Choroid plexus epithelial cell (primary cell): ENCODE results near the gene DHX38.

Experiments used
- DNase-seq: peaks from one replicate; pipeline ENCODE4 v3.0.0-alpha.2; 2010; ENCODE audit warnings: low read depth
- H3K4me3 ChIP-seq: 2 replicates; pipeline ENCODE4 v1.5.1; 2011; ENCODE audit warnings: low read depth, mild to moderate bottlenecking, control low read depth, low read length, moderate library complexity
- CTCF ChIP-seq: conservative IDR thresholded peaks from 2 replicates; pipeline ENCODE4 v1.5.1; 2011; ENCODE audit warnings: low read depth, mild to moderate bottlenecking, control low read depth, inconsistent platforms, low read length, moderate library complexity

Gene DHX38

DNA sequence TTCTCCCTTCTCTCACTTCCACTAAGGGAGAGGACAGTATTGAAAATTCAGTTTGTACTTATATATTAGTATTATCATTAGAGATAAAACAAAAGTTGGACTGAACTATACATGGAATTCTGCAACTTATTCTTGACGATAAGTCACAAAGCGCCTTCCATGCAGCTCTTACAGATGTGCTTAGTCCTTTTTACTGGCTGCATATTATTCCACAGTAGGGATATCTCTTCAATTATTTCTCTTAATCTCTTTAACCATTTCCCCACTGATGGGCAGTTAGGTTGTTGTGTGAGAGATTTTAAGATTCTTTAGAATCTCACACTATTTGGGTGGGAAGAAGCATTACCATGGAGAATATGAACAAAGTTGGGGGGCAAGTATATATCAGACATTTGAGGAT, 46.3 kb downstream of the DHX38 start:
- TF ChIP-seq CTCF, result no peak
- H3K4me3 ChIP-seq, result no peak overlapping the region
- DNase-seq, result no peak

DNA sequence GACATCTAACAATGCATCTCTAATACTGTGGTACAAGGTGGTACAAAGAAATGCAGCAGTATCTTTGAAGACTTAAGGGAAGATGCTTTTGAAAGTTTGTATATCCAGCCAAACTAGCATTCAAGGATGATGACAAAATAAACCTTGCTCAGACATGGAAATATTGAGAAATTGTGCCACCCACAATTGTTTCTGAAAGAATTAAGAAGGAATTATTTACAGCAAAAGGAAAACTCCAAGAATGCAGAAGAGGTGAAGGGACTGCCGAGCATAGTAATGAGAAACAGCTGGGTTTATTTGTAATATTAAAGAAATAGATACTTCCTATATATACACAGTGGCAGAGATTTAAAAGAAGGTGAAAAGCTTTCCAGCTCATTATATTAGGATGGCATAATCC, 48.8 kb downstream of the DHX38 start:
- no peak for TF ChIP-seq CTCF
- DNase-seq, result no peak

DNA sequence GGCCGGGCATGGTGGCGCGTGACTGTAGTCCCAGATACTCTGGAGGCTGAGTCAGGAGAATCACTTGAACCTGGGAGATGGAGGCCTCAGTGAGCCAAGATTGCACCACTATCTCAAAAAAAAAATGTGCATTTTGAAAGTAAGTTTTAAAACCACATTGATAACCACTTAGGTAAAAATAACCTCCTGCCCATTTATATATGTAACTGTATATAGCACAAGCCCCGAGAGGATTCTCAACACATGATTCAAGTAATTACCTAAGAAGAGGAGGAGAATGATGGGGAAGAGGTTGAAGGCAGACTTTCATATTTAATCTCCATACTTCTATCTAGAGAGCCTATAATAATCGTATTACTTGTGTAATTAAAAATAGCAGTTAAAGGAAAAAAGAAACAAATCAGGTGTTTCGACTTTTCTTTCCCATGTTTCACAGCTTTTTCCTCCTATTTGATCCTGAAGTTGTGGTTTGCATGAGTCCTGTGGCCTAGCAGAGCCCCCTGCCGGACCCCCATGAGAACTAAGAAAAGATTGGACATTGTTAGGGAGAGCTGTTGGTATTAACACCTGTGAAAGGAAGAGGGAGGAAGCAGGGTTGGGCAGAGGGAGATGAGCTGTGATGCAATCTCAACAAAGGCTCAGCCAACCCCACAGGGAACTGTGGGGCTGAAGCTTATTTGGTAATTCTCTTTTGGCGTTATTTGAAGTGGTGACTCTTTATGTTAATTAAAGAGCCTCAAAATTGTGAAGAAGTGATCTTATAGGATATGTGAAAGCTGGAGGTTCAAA, 56.2 kb downstream of the DHX38 start:
- DNase-seq, result no peak
- no peak for TF ChIP-seq CTCF
- no peak overlapping the region for H3K4me3 ChIP-seq

More for the DNA sequence above, 48.8 kb downstream of the DHX38 start:
- no peak overlapping the region for H3K4me3 ChIP-seq

DNA sequence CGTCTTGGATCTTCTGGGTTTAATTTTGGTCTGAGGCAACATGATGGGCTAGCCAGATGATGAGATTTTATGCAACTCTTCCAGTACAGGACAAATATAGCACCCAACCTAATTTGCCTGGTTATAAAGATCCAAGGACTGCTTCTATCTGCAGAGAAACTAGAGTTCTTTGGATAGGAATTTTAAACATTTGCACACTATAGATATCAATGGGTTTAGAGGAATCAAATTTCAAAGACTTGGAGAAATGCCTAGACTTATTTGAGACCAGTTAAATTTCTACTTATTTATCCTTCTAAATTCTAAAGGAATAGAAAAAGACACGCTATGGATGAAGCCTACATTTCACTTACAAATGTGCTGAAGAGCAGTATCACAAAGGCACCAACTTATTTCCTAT, 65.7 kb downstream of the DHX38 start:
- H3K4me3 ChIP-seq, result no peak overlapping the region
- TF ChIP-seq CTCF, result no peak
- peak; percentile 69 for DNase-seq

DNA sequence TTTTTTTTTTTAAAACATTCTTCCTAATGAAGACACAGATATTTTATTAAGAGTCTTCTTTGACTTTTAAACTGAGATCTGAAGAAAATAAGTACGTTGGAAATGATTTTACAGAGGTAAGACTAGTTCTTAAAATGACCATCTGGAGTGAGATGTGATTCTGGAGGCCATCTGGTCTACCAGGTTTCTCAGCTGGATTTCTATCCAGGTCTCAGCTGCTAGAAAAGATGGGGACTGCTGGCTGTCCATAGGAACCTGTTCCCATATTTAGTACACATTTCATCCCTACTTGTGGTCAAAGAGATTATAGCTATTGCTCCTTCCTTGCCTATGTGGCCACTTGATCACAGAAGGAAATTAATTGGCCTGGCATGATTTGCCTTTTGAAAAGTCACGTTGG, 66.2 kb downstream of the DHX38 start:
- no peak for DNase-seq
- no peak overlapping the region for H3K4me3 ChIP-seq
- no peak for TF ChIP-seq CTCF

DNA sequence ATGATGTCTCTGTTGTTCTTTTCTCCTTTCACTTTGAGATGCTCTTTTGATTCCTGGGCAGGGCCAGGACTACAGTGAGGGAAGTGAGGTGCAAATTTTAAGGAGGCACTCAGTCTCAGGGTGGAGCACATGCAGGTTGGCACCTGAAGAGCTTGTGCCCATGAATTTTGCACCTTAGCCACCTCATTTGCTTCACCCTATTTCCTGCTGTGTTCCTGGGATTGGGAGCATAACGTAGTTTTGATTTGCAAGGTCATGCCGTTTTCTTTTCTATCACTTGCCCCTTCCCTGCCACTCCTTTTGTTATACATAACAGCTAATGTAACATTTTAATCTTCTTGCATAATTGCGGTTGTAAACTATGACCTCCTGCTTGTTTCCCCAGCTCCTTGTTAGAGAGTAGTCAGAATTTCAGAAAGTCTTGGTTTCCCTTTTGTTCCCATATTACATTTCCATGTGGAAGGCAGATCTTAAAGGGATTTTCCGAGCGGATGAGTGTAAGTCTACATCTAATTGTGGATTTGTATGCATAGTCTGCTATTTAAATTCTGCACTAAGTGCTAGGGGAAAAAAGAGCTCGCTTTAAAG, 68.6 kb downstream of the DHX38 start:
- DNase-seq, result peak; percentile 29
- TF ChIP-seq CTCF, result no peak
- H3K4me3 ChIP-seq, result no peak overlapping the region
